Stimulated activated CD8-positive, alpha-beta memory T cell treated with anti-CD3 and anti-CD28 coated beads, Interleukin-15, amount 100 ng/mL, for 24 hours (primary cell): Measurements from ENCODE around the gene B3GAT2.
A peak's percentile ranks its signal among the peaks of the same experiment; 100 is the strongest.
"Not testable (repeated sequence)": the region's sequence is repeated elsewhere in the genome, so short reads cannot be mapped to it uniquely, and the experiment has no call there.

Experiments used
- DNase-seq: peaks from one replicate; pipeline ENCODE4 v3.0.0-alpha.2; 2020; ENCODE audit warnings: low read depth

B3GAT2 gene

GRCh38 chr6:70956451-70957283 is at the start of gene B3GAT2:
Gene B3GAT2 (minus strand): TSS chr6:70957060. CDS start chr6:70956429, 631 bp downstream.
- no peak for DNase-seq

DNA sequence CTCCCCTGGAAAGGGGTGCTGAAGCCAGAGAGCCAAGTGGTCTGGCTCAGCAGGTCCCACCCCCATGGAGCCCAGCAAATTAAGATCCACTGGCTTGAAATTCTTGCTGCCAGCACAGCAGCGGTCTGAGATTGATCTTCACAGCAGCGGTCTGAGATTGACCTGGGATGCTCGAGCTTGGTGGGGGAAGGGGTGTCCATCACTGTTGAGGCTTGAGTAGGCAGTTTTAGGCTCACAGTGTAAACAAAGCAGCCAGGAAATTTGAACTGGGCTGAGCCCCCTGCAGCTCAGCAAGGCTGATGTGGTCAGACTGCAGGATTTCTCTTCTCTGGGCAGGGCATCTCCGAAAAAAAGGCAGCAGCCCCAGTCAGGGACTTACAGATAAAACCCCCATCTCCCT is 41.3 kb upstream of the B3GAT2 start:
- DNase-seq = no peak

GRCh38 chr6:70997379-70997778 is 40.5 kb upstream of the B3GAT2 start:
- DNase-seq = no peak

GRCh38 chr6:70996106-70996505 is 39.2 kb upstream of the B3GAT2 start:
- no peak for DNase-seq

GRCh38 chr6:70995411-70995810 is 38.6 kb upstream of the B3GAT2 start:
- DNase-seq = no peak

GRCh38 chr6:70991253-70991652 is 34.4 kb upstream of the B3GAT2 start:
- no peak for DNase-seq

DNA sequence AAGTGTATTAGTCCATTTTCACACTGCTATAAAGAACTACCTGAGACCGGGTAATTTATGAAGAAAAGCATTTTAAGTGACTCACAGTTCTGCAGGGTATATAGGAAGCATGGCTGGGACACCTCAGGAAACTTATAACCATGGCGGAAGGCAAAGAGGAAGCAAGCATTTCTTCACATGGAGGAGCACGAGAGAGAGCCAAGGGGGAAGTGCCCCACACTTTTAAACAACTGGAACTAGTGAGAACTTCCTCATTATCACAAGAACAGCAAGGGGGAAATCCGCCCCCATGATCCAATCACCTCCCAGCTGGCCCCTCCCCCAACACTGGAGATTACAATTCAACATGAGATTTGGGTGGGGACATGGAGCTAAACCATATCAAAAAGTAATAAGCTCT is 28.3 kb upstream of the B3GAT2 start:
- DNase-seq = no peak

DNA sequence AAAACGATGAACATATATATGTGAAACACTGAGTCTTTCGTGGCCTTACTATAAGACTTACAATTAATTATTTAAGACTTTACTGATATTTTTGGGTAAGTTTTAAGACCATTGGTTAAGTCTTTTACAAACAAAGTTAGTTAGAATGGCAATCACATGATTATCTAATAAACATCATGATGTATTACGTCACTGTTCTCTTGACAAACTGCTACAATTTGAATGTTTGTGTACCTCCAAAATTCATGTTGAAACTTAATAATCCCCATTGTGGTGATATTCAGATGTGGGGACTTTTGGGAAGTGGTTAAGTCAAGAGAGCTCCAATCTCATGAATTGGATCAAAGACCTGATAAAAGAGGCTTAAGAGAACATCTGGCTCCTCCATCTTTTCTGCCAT is 25.9 kb upstream of the B3GAT2 start:
- DNase-seq = no peak

DNA sequence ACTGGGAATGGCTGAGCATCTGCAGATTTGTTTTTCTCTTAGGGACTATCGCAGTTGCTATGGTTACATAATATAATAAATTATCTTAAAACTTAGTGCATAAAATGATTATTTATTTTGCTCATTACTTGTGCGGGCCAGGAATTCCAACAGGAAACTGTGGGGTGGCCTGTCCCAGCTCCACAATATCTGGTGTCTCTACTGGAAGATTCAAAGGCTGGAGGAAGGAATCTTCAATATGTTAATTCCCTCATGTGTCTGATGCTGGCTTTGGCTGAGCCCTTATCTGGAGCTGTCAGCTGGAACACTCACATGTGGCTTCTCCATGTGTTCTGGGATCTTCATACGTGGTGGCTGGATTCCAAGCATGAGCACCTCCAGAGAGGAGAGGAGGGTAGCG is 23.9 kb upstream of the B3GAT2 start:
- DNase-seq = no peak

- DNase-seq = no peak
Measured at GRCh38 chr6:70973604-70974003, 16.7 kb upstream of the B3GAT2 start.

GRCh38 chr6:70967049-70967448 is 10.2 kb upstream of the B3GAT2 start:
- no peak for DNase-seq

GRCh38 chr6:70957284-70957617 is 391 bp upstream of the B3GAT2 start:
- no peak for DNase-seq

- no peak for DNase-seq
Measured at GRCh38 chr6:70956191-70956450, 739 bp downstream of the B3GAT2 start.

DNA sequence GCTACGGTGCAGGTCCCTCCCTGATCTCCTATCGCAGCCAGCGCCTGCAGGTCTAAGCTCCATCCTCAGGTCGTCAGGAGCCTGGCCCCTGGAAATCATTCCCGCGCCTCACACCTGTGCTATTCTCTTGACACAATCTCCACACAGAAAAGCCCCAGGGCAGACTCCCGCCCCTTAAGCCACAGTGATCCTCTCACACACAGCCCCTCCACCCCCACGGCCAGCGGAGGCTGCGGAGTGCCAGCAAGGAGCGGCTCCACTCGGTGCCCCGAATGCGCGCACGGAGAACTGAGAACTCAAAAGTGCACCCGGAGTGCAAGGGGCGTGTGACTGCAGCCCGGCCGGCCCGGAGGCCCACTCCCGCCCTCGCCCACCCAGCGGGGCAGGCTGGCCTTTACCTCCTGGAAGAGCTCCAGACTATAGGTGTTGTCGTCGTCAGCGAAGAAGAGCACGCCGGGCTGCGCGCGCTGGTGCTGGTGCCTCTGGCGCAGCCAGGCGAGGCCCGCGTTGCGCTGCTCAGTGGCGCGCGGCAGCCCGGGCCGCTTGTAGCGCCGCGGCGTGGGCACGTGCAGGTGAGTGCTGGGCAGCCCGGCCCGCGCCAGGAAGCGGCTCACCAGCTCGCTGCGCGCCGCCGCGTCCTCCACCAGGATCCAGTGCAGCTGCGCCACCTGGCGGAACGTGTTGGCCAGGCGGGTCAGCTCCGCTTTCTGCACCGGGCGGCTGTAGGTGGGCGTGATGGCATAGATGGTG is 1.2 kb downstream of the B3GAT2 start:
- DNase-seq = peak; percentile 77

DNA sequence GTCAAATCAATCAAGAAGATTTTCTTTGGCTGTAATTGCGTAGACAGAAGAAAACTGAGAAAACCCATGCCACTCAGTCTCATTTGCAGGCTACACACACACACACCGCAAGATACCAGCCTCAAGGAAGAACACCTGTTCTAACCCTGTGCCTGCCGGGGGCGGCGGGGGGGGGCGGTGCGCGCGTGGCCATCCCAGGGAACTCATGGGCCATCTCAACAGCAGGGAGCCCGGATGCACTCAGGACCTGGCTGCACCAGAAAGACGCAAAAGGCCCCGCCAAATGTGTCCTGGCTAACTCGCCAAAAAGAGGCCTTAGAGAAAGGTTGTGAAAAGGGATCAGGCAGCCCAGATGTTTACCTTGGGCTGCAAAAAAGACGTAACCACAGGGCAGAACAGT is 2.1 kb downstream of the B3GAT2 start:
- no peak for DNase-seq

DNA sequence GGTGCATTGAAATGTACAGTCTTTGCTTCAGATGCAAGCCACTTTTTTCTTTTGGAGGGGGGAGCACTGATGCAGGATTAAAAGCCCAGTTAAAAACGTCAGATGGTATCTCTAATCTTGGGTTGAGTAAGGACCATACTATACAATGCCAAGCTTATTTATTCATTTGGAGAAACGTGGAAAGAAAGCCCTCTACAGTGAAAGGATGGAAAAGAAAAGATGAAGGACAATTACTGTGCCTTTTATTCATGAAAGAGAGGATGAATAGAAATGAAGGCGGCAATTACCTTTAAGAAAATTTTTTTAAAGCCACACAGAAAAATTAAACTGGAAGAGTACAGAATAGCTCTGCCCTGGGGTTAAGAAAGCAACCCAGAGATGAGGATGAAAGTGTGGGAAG is 2.7 kb downstream of the B3GAT2 start:
- DNase-seq = no peak

- no peak for DNase-seq
Measured at GRCh38 chr6:70952608-70953165, 4.2 kb downstream of the B3GAT2 start.

DNA sequence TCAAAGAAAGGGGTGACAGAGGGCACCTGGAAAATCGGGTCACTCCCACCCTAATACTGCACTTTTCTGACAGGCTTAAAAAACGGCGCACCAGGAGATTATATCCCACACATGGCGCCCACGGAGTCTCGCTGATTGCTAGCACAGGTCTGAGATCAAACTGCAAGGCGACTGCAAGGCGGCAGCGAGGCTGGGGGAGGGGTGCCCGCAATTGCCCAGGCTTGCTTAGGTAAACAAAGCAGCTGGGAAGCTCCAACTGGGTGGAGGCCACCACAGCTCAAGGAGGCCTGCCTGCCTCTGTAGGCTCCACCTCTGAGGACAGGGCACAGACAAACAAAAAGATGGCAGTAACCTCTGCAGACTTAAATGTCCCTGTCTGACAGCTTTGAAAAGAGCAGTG is 12.5 kb downstream of the B3GAT2 start:
- DNase-seq = not testable (repeated sequence)

- no peak for DNase-seq
Measured at GRCh38 chr6:70933853-70934252, 23.0 kb downstream of the B3GAT2 start.

DNA sequence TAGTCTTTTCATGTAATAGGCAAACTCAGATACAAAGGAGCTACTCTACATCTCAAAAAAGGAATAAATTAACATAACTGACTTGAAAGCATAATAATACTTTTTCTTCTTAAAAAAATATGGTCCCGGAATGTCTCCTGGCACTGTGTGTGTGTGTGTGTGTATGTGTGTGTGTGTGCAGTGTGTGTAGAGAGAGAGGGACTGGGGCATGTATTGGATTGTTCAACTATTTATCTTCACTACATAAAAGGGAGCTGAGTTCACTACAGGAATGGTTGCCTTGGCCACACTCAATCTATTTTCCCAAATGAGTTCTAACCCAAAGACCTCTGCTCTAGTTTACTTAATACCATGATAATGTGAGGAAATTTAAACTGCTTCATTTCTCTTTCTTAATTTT is 51.1 kb downstream of the B3GAT2 start:
- DNase-seq = no peak

- no peak for DNase-seq
Measured at GRCh38 chr6:70903665-70904452, 53.0 kb downstream of the B3GAT2 start.

DNA sequence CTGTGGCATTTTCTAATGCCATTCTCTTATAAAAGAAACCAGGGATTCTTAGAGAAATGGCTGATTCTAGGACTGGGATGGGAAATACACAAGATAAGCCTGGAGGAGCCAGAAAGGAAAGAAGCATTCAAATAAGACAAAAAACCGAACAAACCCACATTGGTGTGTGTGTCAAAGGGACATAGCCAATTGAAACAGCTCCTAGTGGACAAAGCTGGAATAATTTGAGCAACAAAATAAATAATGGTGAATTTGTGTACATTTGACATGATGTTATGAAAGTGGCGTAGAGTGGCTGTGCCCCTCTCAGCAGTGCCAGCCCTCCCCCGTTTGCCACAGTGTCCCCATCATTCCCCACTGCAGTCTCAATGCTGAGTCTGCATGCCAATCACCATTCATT is 55.5 kb downstream of the B3GAT2 start:
- DNase-seq = no peak

GRCh38 chr6:70900047-70900446 is 56.8 kb downstream of the B3GAT2 start:
- DNase-seq = no peak
